Subcutaneous abdominal adipose tissue (tissue), 5 donors: ENCODE results near the gene CCT7.
"Not testable (repeated sequence)": the region's sequence is repeated elsewhere in the genome, so short reads cannot be mapped to it uniquely, and the experiment has no call there.

Experiments
- H3K27ac ChIP-seq: one replicate; pipeline ENCODE4 v1.7.0; 2013; ENCODE audit warnings: low read depth, mild to moderate bottlenecking, inconsistent platforms, low read length, moderate library complexity
- H3K27me3 ChIP-seq, 5 donors: one replicate each; pipeline ENCODE4 v1.7.0; 2013; ENCODE audit warnings: low read length in 5 of 5, inconsistent platforms in 1 of 5; ENCODE audit not compliant: control insufficient read depth in 5 of 5, insufficient read depth in 4 of 5
- H3K36me3 ChIP-seq, 5 donors: one replicate each; pipeline ENCODE4 v1.7.0; 2013; ENCODE audit warnings: low read length in 5 of 5; ENCODE audit not compliant: control insufficient read depth in 5 of 5, insufficient read depth in 5 of 5
- H3K4me1 ChIP-seq, 5 donors: one replicate each; pipeline ENCODE4 v1.7.0; 2013; ENCODE audit warnings: low read length in 5 of 5, mild to moderate bottlenecking in 3 of 5, moderate library complexity in 1 of 5; ENCODE audit not compliant: control insufficient read depth in 5 of 5, insufficient read depth in 5 of 5
- H3K4me3 ChIP-seq, 5 donors: one replicate each; pipeline ENCODE4 v1.7.0; 2013; ENCODE audit warnings: low read length in 5 of 5, low read depth in 1 of 5
- H3K9ac ChIP-seq, 5 donors: one replicate each; pipeline ENCODE4 v1.7.0; 2013; ENCODE audit warnings: low read length in 5 of 5, mild to moderate bottlenecking in 4 of 5, moderate library complexity in 3 of 5
- H3K9me3 ChIP-seq, 5 donors: one replicate each; pipeline ENCODE4 v1.7.0; 2013; ENCODE audit warnings: low read length in 5 of 5; ENCODE audit not compliant: control insufficient read depth in 5 of 5
- donor health status: healthy.
- donor health status: healthy.
- donor health status: healthy.
- donor health status: healthy.
- donor health status: healthy.

CCT7 gene

GRCh38 chr2:73259276-73259675 lies 25.2 kb downstream of the CCT7 start:
- H3K9ac ChIP-seq: no peak overlapping the region
- no peak overlapping the region for H3K4me3 ChIP-seq
- H3K27me3 ChIP-seq: peaks cover 0 to 9% (median 3%) of the 10 kb centered on the region in 5 donors
- peaks cover 0 to 5% (median 5%) of the 10 kb centered on the region in 5 donors for H3K4me1 ChIP-seq
- peaks cover 0 to 18% (median 3%) of the 10 kb centered on the region in 5 donors for H3K36me3 ChIP-seq
- H3K9me3 ChIP-seq: no peaks in the 10 kb centered on the region
- no peak overlapping the region for H3K27ac ChIP-seq

- Histone ChIP-seq H3K27me3 (peaks cover 0 to 9% (median 3%) of the 10 kb centered on the region in 5 donors), H3K4me1 (peaks cover 0 to 5% (median 4%) of the 10 kb centered on the region in 5 donors)
Observed at GRCh38 chr2:73259704-73260337, 25.7 kb downstream of the CCT7 start.

GRCh38 chr2:73260338-73260984 lies 26.4 kb downstream of the CCT7 start:
- no peaks in the 10 kb centered on the region for H3K9me3 ChIP-seq
- peaks cover 0 to 9% (median 3%) of the 10 kb centered on the region in 5 donors for H3K27me3 ChIP-seq
- H3K27ac ChIP-seq: no peak overlapping the region
- H3K4me3 ChIP-seq: no peak overlapping the region
- H3K4me1 ChIP-seq: no peaks in the 10 kb centered on the region
- H3K9ac ChIP-seq: no peak overlapping the region
- H3K36me3 ChIP-seq: peaks cover 0 to 6% (median 0%) of the 10 kb centered on the region in 5 donors

More at GRCh38 chr2:73259704-73260337, 25.7 kb downstream of the CCT7 start:
- no peak overlapping the region for H3K27ac ChIP-seq
- no peak overlapping the region for H3K9ac ChIP-seq
- H3K4me3 ChIP-seq: no peak overlapping the region
- peaks cover 0 to 12% (median 0%) of the 10 kb centered on the region in 5 donors for H3K36me3 ChIP-seq
- no peaks in the 10 kb centered on the region for H3K9me3 ChIP-seq

- Histone ChIP-seq H3K36me3 (peaks cover 0 to 6% (median 0%) of the 10 kb centered on the region in 5 donors), H3K4me3 (no peak overlapping the region), H3K9ac (no peak overlapping the region), H3K4me1 (no peaks in the 10 kb centered on the region), H3K27me3 (peaks cover 5 to 18% (median 12%) of the 10 kb centered on the region in 5 donors), H3K27ac (no peak overlapping the region), H3K9me3 (no peaks in the 10 kb centered on the region)
Observed at GRCh38 chr2:73262108-73262651, 28.1 kb downstream of the CCT7 start.

GRCh38 chr2:73262691-73263429 lies 28.8 kb downstream of the CCT7 start:
- H3K27ac ChIP-seq, H3K4me3 ChIP-seq, H3K4me1 ChIP-seq, H3K36me3 ChIP-seq, H3K9me3 ChIP-seq, H3K9ac ChIP-seq: not testable (repeated sequence)
- H3K27me3 ChIP-seq: peaks cover 5 to 22% (median 15%) of the 10 kb centered on the region in 5 donors

- no peak overlapping the region for H3K4me3 ChIP-seq
Observed at GRCh38 chr2:73263540-73264331, 29.6 kb downstream of the CCT7 start.

GRCh38 chr2:73264332-73264606 lies 30.2 kb downstream of the CCT7 start:
- H3K36me3 ChIP-seq: peaks cover 0 to 3% (median 0%) of the 10 kb centered on the region in 5 donors
- no peak overlapping the region for H3K4me3 ChIP-seq
- H3K27ac ChIP-seq: no peak overlapping the region
- peaks cover 17 to 31% (median 25%) of the 10 kb centered on the region in 5 donors for H3K27me3 ChIP-seq
- H3K9me3 ChIP-seq: peaks cover 0 to 3% (median 0%) of the 10 kb centered on the region in 5 donors
- H3K9ac ChIP-seq: no peak overlapping the region
- peaks cover 0 to 8% (median 7%) of the 10 kb centered on the region in 5 donors for H3K4me1 ChIP-seq

More at GRCh38 chr2:73263540-73264331, 29.6 kb downstream of the CCT7 start:
- H3K36me3 ChIP-seq: peaks cover 0 to 3% (median 0%) of the 10 kb centered on the region in 5 donors
- H3K27me3 ChIP-seq: peaks cover 13 to 31% (median 24%) of the 10 kb centered on the region in 5 donors
- no peak overlapping the region for H3K27ac ChIP-seq
- no peak overlapping the region for H3K9ac ChIP-seq
- H3K9me3 ChIP-seq: peaks cover 0 to 3% (median 0%) of the 10 kb centered on the region in 5 donors
- H3K4me1 ChIP-seq: peaks cover 0 to 3% (median 2%) of the 10 kb centered on the region in 5 donors

GRCh38 chr2:73264783-73265182 lies 30.7 kb downstream of the CCT7 start:
- H3K4me3 ChIP-seq: no peak overlapping the region
- peaks cover 0 to 3% (median 0%) of the 10 kb centered on the region in 5 donors for H3K36me3 ChIP-seq
- H3K27me3 ChIP-seq: peaks cover 17 to 35% (median 27%) of the 10 kb centered on the region in 5 donors
- H3K4me1 ChIP-seq: peaks cover 0 to 8% (median 7%) of the 10 kb centered on the region in 5 donors
- peaks cover 0 to 3% (median 0%) of the 10 kb centered on the region in 5 donors for H3K9me3 ChIP-seq
- no peak overlapping the region for H3K9ac ChIP-seq
- H3K27ac ChIP-seq: no peak overlapping the region

- no peak overlapping the region for H3K4me3 ChIP-seq
- peaks cover 0 to 3% (median 0%) of the 10 kb centered on the region in 5 donors for H3K36me3 ChIP-seq
- H3K4me1 ChIP-seq: peaks cover 0 to 8% (median 7%) of the 10 kb centered on the region in 5 donors
- no peak overlapping the region for H3K27ac ChIP-seq
- H3K9ac ChIP-seq: no peak overlapping the region
- H3K27me3 ChIP-seq: peaks cover 17 to 37% (median 31%) of the 10 kb centered on the region in 5 donors
- H3K9me3 ChIP-seq: peaks cover 0 to 3% (median 0%) of the 10 kb centered on the region in 5 donors
Observed at GRCh38 chr2:73265298-73266060, 31.4 kb downstream of the CCT7 start.
